Amniotic epithelial cell (primary cell): ENCODE results near the gene VRK1.
"Not testable (repeated sequence)": the region's sequence is repeated elsewhere in the genome, so short reads cannot be mapped to it uniquely, and the experiment has no call there.

Experiments
- DNase-seq: peaks from one replicate; pipeline ENCODE4 v3.0.0-alpha.2; 2010; ENCODE audit warnings: low read depth

Gene VRK1

GRCh38 chr14:96796851-96797581 lies at the start of gene VRK1:
VRK1 (plus strand) TSS chr14:96797382; CDS start chr14:96833472, 36,090 bp downstream.
- DNase-seq, result peak; percentile 91

GRCh38 chr14:96747608-96748007 lies 49.6 kb upstream of the VRK1 start:
- no peak for DNase-seq

GRCh38 chr14:96748362-96748761 lies 48.8 kb upstream of the VRK1 start:
- no peak for DNase-seq

GRCh38 chr14:96751505-96751904 lies 45.7 kb upstream of the VRK1 start:
- DNase-seq, result no peak

GRCh38 chr14:96752125-96752524 lies 45.1 kb upstream of the VRK1 start:
- no peak for DNase-seq

GRCh38 chr14:96752594-96752993 lies 44.6 kb upstream of the VRK1 start:
- no peak for DNase-seq

- no peak for DNase-seq
These were observed 42.9 kb upstream of the VRK1 start for GRCh38 chr14:96754162-96754844.

GRCh38 chr14:96754845-96755184 lies 42.4 kb upstream of the VRK1 start:
- no peak for DNase-seq

GRCh38 chr14:96756745-96757144 lies 40.4 kb upstream of the VRK1 start:
- DNase-seq, result no peak

- DNase-seq, result no peak
These were observed 39.7 kb upstream of the VRK1 start for GRCh38 chr14:96757456-96757855.

GRCh38 chr14:96761066-96761465 lies 36.1 kb upstream of the VRK1 start:
- DNase-seq, result no peak

- DNase-seq, result peak; percentile 54
These were observed 34.5 kb upstream of the VRK1 start for GRCh38 chr14:96762650-96763049.

- DNase-seq, result no peak
These were observed 33.2 kb upstream of the VRK1 start for GRCh38 chr14:96764012-96764411.

- not testable (repeated sequence) for DNase-seq
These were observed 32.0 kb upstream of the VRK1 start for GRCh38 chr14:96765205-96765604.

- DNase-seq, result no peak
These were observed 24.3 kb upstream of the VRK1 start for GRCh38 chr14:96772929-96773328.

GRCh38 chr14:96776791-96777190 lies 20.4 kb upstream of the VRK1 start:
- DNase-seq, result no peak

GRCh38 chr14:96780500-96780899 lies 16.7 kb upstream of the VRK1 start:
- no peak for DNase-seq

GRCh38 chr14:96781371-96781770 lies 15.8 kb upstream of the VRK1 start:
- no peak for DNase-seq

GRCh38 chr14:96782436-96782835 lies 14.7 kb upstream of the VRK1 start:
- DNase-seq, result no peak

GRCh38 chr14:96783043-96783914 lies 13.9 kb upstream of the VRK1 start:
- no peak for DNase-seq

GRCh38 chr14:96783915-96784224 lies 13.3 kb upstream of the VRK1 start:
- peak; percentile 11 for DNase-seq

- no peak for DNase-seq
These were observed 7.0 kb upstream of the VRK1 start for GRCh38 chr14:96790186-96790585.

- no peak for DNase-seq
These were observed 6.5 kb upstream of the VRK1 start for GRCh38 chr14:96790706-96791105.
